HG02852 (cell line): ENCODE measurements around the gene AGPAT2.
A peak's percentile ranks its signal among the peaks of the same experiment; 100 is the strongest.

Experiments
- ATAC-seq: cut with Tn5 transposase; IDR thresholded peaks from one replicate; pipeline ENCODE4 v1.9.1; 2021; ENCODE audit warnings: mild to moderate bottlenecking, moderate library complexity; ENCODE audit not compliant: unreplicated experiment

The AGPAT2 gene

DNA sequence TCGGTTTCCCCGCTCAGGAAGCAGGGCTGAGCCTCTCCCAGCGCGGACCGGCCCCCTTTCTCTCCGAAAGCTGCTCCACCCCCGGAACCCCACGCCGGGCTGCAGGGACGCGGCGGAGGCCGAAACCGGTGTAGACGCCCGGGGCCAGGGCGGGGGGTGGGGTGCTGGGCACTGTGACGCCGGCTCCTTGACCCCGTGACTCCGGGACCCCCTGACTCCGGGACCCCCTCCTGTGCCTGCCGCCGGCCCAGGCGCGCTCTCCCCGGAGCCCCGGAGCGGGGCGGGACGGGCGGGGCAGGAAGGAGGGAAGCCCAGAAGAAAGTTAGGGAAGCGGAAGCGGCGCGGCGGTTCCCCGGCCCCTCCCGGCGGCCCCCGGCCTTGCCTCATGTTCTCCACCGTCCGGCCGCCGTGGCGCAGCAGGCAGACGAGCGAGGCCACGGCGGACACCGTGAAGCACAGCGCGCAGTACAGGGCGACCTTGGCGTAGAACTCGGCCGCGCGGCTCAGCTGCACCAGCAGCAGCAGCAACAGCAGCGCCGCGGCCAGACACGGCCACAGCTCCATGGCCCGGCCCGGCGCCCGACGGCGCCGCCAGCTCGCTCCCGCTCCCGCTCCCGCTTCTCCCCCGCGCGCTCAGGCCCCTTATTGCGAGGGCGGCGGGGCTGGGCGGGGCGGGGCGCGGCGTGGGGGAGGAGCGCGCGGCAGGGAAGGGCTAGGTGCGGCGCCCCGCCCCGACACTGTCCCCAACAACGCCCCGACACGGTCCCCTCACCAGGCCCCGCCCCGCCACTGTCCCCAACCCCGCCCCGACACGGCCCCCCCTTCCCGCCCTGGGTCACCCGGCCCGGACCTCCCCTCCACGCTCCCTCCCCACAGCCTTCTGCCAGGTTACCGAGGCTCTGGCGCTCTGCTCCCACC is at the start of gene AGPAT2:
Gene AGPAT2, minus strand, starts transcription at position 664 of the 918 bp plus-strand sequence. Its CDS starts 100 bp downstream, at position 564.
- ATAC-seq = peak; percentile 58

DNA sequence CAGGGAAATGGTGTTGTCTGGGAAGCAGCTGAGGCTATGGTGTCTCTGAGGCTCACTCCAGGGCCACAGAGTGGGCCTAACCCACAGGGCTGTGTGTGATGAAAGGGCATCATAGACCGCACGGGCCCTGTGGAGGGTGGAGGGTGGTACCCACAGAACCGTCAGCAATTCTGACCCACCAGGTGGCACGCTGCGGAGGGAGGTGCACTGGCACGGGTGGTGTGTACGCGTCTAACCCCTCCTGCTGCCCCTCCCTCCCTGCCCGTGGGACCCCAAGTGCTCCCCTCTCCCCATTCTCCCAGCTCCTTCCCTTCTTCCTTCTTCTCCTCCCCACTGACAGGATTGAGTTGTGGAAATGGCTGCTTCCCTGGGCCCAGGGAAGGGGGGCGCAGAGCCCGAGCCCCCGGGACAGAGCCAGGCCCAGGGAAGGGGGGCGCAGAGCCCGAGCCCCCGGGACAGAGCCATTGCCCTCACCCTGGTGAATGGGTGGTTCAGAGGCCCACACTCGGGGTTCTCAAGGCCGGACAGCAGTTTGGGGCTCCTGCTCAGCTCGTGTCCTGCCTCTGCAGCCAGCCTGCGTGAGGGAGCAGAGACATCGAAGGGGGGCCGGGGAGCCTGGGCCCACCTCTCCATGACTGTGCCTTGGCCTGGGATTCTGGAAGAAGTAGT is 48.7 kb upstream of the AGPAT2 start:
- ATAC-seq = no peak

DNA sequence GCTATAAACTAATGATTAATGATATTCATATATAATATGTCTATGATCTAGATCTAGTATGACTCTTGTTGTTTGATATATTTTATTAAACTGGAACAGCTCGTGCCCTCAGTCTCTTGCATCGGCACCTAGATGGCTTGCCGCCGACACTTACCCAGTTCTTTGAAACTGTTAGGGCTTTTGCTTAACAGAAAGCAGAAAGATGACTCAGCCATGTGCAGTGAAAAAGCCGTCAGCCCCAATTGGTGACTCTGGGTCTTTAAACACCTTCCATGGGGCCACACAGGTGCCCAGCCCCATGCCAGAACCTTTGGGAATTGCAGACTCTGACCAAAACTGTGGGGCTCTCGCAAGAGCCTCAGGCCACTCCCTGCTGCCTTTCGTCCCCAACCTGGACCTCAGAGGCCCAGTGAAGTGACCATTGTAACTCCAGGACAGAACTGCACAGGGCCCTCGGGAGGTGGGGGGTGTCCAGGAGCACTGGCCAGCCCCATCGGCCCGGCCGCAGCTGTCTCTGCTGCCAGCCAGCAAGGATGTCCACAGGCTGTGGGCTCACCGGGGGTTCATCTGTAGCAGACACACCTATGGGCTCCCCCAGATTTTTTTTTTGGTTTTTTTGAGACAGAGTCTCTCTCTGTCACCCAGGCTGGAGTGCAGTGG is 47.7 kb upstream of the AGPAT2 start:
- ATAC-seq = no peak

DNA sequence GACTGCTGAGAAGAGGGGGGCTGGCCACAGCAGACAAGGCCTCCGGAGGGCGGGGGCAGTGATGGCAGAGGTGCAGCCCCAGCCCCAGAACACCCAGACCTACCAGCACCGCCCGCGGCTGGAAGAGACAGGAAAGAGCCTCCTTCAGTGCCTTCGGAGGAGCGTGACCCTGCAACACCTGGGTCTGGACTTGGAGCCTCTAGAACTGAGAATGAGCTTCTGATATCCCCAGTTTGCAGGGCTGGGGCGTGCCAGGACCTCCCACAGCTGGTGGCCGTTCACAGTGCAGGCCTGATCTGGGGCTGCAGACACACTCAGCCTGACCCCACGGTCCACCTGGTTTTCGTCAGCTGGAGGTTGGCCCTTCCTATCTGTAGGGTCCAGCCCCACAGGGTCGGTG is 46.4 kb upstream of the AGPAT2 start:
- no peak for ATAC-seq

DNA sequence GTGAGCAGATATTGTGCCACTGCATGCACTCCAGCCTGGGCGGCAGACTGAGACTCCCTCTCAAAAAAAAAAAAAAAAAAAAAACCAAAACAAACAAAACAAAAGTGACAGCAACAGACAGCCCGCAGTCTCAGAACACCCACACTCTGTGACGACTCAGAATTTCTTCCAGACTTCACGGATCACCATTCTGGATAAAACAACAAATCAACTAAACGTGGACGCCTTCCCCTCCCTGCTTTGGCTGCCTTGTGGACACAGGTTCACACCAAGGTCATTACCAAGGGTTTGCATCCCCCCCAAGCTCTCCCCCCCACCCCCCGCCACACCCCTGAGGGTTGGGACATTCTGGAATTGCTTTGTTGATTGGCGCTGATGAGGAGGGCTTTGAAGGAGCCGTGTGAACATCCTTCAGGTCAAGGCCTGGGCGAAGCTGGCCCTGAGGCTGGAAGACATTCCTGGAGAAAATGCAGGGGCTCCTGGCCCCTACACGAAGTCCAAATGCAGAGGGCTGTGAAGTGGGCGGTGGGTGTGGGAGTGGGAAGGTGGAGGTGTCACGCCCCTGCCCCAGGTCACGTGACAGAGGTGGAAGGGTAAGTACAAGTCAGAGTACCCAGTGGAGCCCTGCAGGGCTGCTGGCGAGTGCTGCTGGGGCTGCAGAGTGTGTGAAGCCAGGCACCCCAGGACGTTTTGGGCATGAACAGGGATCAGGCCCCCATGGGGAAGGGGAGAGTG is 45.4 kb upstream of the AGPAT2 start:
- no peak for ATAC-seq

DNA sequence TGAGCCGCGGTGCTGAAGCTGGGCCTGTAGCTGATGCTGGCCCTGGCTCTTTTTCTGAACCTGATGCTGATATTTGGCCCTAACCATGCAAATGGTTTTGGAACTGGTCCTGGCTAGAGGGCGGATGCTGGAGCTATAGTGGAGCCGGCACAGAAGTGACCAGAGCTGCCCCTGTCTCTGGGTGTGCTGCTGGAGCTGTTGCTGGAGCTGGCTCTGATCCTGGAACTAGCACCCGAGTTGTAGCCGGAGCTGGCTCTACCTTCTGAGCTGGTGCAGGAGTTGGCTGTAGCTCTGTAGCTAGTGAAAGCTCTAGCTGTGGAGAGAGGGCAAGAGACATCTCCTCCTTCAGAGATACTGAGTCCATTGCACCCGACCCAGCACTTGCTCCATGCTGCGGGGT is 42.7 kb upstream of the AGPAT2 start:
- no peak for ATAC-seq

DNA sequence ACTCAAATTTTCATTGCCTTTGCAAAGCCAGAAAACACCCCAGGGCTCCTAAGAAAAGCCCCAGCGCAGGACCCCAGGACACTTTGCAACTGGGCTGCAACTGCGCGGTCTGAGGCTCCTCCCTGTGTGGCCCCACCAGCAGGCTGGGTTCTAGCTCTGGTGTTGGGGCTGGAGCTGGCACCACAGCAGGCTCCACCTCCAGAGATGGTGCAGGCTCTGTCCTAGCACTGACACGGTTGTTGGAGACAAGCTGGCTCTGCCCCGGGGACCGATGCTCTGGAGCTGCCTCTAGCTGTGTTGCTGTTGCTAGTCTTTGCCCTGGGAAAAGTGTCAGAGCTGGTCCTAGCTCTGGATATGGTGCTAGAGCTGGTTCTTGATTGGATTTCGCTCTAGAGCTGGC is 41.9 kb upstream of the AGPAT2 start:
- ATAC-seq = no peak

DNA sequence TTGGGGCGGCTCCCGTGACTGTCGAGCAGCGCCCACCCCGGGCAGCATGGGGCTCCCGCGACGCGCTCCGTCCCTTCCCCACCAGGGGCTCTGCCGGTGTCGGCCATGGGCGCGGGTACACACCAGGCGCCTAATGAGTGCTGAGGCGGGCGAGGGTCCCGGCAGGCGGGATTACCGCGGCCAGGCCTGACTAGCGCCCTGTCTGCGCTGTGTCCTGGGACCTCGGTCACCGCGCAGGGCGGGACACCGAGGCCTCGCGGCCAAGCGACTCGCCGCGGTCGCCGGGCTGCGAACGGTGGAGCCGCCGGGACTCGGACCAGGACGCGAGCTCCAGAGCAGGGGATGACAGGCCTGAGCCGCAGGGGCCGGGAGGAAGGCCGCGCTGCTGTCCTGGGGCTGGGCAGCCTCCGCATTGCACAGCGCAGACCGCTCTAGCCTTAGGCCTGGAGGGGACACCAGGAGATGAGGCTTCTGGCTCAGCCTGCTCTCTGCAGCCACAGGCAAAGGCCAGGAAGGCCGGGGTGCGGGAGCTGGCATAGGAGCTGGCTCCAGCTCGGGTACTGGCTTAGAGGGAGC is 41.4 kb upstream of the AGPAT2 start:
- ATAC-seq = peak; percentile 14

DNA sequence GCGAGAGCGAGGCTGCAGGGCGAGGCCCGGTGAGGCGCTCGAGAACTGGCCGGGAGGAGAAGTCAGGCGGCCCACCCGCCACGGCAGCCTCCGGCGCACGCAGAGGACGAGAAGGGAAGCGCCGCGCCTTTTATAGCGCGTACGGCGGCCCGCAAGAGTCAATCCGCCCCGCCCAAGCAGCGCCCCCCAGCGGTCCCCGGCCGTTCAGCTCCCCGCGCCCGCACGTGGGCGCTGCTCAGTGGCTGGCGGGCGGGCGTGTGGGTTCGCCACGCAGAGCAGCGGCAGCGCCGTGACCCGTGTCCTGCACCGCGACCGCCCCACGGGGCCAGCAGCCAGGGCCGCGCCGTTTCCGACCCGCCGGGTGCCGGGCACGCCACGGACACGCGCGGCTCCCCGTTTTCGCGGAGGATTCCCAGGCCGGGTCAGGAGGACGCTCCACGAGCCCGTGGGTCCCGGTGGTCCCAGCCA is 40.9 kb upstream of the AGPAT2 start:
- peak; percentile 57 for ATAC-seq

DNA sequence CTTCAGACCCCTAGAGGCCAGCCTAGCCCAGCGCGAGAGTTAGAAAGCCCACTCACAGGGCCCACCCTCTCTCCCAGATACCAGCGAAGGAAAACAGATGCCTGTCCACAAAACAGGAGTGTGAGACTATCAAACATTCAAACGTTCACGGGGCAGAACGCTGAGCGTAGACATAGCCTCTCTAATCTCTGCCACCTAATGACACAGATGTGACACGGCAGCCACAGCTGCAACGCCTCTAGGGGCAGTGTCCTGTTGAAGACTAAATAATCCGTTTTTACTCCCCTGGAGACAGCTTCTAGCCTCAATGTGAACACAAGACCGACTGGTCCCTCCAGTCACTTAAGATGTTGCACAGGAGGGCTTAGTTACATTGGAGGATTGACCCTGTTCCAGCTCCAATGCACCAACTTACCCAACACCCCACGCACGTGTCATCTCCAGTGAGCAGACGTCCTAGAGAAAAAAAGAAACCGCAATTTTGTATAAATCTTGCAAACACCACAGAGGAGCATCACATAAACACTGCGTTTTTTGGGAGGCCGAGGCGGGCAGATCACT is 39.5 kb upstream of the AGPAT2 start:
- ATAC-seq = no peak

DNA sequence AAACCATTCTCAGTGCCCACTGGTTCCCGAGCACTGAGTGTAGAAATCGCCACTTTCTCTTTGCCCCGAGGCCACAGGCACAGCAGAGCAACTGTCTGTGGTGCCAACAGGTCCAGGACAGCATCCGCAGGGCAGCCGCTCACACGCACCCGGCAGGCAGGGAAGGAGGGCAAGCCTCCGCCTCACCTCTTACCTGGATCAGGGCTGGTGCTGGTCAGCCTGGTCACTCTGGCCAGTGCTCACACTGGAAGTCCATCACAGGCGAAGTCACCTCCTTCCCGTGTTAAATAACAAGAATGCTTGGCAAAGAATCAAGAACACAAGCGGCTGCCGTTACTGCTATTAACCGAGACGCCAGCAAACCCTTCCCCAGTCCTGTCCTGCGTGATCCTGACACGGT is 38.9 kb upstream of the AGPAT2 start:
- ATAC-seq = no peak

DNA sequence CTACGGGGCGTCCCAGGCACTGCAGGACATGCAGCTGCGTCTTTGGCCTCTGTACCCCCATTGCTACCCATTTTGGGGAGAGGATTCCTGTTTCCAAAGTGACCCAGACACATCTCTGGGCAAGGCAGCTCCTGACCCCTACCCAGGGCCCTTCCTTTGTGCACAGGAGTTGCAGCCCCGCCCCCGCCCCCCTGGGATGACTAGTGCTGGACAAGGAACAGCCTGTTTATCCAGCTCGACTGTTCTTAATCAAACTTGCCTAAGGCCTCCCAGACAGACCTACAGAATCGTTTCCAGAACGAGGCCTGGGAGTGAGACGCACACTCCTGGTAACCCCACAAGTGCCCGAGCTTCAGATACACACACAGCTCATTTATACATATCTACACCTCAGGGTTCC is 38.4 kb upstream of the AGPAT2 start:
- no peak for ATAC-seq

DNA sequence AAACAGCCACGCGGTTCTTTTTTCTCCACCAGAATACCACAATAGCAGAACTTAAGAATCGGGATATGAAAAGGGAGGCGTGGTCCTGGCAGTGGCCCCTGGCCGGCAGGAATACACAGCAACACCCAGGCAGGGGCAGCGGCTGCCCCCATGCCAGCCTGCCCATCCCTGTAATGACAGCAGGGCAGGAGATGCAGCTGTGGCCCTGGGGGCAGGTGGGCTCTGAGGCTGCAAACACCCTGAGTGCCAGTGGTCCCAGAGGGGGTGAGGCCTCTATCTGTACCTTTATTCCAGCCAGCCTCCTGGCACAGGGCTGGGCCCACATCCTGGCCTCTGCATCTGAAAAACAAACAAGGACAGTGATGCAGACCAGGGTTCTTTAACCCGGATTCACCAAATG is 37.5 kb upstream of the AGPAT2 start:
- ATAC-seq = no peak

DNA sequence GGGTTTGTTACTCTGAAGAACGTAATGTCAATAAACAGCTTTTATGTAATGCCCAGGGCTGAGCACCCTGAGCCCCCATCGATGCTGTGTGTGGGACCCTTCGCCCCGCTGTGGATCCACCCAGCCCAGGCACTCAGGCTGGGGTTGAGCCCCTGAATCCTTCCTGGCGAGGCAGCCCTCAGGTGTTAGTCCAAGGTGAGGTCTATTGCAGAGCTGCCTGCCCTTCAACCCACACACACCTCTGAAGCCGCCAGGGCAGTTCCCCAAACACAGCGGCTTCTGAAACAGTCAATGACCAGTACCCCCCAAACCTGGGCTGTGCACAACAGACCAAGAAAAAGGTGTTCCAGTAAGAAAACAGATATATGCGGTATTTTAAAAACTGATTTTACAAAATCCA is 36.7 kb upstream of the AGPAT2 start:
- ATAC-seq = no peak

DNA sequence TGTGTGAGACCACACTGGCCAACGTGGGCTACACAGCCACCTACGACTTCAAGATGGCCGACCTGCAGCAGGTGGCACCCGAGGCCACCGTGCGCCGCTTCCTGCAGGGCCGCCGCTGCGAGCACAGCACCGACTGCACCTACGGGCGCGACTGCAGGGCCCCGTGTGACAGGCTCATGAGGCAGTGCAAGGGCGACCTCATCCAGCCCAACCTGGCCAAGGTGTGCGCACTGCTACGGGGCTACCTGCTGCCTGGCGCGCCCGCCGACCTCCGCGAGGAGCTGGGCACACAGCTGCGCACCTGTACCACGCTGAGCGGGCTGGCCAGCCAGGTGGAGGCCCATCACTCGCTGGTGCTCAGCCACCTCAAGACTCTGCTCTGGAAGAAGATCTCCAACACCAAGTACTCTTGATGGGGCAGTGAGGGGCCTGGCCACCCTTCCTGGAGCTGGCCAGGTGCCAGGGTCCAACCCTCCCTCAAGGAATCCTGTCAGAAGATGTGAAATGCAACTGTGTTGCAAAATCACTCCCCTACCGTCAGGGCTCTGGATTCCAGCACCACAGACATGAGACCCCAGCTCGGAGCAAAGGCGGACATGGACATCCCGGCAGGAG is 36.2 kb upstream of the AGPAT2 start:
- no peak for ATAC-seq

DNA sequence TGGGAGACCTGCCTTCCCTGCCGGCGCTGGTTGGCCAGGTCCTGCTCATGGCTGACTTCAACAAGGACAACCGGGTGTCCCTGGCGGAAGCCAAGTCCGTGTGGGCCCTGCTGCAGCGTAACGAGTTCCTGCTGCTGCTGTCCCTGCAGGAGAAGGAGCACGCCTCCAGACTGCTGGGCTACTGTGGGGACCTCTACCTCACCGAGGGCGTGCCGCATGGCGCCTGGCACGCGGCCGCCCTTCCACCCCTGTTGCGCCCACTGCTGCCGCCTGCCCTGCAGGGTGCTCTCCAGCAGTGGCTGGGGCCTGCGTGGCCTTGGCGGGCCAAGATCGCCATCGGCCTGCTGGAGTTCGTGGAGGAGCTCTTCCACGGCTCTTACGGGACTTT is 35.7 kb upstream of the AGPAT2 start:
- ATAC-seq = no peak

DNA sequence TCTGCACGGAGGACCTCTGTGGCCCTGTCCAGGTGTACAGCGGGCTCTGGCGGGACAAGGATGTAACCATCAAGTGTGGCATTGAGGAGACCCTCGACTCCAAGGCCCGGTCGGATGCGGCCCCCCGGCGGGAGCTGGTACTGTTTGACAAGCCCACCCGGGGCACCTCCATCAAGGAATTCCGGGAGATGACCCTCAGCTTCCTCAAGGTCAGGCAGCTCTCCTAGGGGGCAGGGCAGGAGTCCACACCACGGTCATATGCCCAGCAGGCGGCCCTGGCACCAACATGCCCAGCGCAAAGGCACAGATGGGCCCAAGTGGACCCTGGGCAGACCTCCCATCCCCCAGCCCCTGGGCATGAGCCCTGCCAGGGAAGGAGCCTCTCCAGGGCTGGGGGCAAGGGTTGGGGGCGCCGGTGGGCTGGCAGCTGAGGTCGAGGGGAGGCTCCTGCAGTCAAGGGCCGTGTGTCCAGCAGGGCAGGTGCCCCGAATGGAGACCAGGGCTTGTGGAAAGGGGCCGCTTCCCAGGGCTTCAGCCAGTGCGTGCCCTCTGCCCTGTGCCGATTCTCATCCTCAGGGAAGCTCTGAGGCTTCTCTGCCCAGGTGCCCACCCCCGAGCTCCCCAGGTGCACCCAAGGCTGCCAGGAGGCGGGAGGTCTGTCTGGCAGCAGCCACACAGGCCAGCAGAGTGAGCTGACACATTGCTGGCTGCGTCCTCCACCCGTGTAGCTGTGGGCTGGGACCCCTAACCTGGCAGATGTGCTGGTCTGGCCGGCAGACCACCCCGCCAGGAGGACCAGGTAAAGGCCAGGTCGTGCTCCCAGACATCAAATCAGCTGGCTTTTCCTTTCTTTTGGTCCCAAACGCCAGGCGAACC is 35.1 kb upstream of the AGPAT2 start:
- ATAC-seq = no peak

DNA sequence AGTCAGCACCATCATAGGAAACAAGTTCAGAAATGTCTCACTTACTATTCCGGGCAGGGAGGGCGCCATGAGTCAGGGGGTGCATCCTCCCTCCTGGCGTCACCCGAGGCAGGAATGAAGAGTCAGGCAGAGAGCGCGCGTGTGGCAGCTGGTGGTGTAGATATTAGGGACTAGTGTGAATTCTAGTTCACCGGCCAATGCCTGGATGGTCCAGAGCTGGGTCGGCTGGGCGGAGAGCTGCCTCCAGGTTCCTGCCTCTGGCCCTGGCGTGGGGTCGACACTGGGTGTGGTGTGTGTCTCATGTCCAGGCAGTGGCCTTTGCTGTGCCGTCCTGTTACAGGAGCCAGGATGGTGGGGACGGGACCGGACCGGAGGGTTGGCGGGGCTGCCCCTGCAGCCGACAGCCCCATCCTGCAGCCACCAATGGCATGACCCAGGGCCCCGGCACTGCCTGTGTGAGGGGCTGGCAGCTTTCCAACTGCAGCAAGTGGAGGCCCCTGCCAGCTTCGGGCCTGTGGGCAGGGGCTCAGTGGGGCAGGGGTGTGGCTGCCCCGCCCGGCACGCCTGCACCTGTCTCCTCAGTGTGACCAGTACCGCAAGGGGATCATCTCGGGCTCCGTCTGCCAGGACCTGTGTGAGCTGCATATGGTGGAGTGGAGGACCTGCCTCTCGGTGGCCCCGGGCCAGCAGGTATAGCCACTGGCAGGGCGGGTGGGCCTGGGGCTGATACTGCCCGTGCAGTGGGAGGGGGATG is 34.3 kb upstream of the AGPAT2 start:
- no peak for ATAC-seq
